ENCODE results near the gene UCK2.

UCK2 gene

GRCh38 chr1:165853528-165854075 is 26.2 kb downstream of the UCK2 start:
- 100% methylated on average over 1 of the region's 2 CpGs for whole genome bisulfite sequencing (ENCODE audit: insufficient coverage)
- Histone ChIP-seq H3K27ac (ENCODE audit: insufficient read depth in 1 of 2, low read depth in 1 of 2, low read length in 2 of 2, poor library complexity in 1 of 2, severe bottlenecking in 2 of 2) (no peak overlapping the region), H3K9me3 (ENCODE audit: control extremely low read depth in 1 of 5, control insufficient read depth in 4 of 5, insufficient read depth in 2 of 5, low read depth in 1 of 5, low read length in 4 of 5) (no peaks in the 10 kb centered on the region), H3K27me3 (replicated peaks in 2 of 5; ENCODE audit: control insufficient read depth in 4 of 5, insufficient read depth in 5 of 5, low read length in 4 of 5) (no peaks in the 10 kb centered on the region), H3K36me3 (ENCODE audit: control insufficient read depth in 4 of 4, insufficient read depth in 4 of 4, low read length in 3 of 4) (peaks cover 0 to 2% (median 0%) of the 10 kb centered on the region in 4 experiments), H3K4me1 (ENCODE audit: control extremely low read depth in 1 of 4, control insufficient read depth in 4 of 4, insufficient read depth in 4 of 4, low read length in 3 of 4) (peaks cover 28 to 93% (median 46%) of the 10 kb centered on the region in 4 experiments), H3K4me3 (ENCODE audit: control insufficient read depth in 1 of 7, extremely low read depth in 1 of 7, insufficient read depth in 4 of 7, low read depth in 2 of 7, low read length in 6 of 7) (peak overlapping the region in 1 of 7 experiments; percentile 42)
- no peak for DNase-seq
- ChIA-PET POLR2A (no interaction called here), CTCF (no interaction called here)

- Histone ChIP-seq H3K4me3 (ENCODE audit: control insufficient read depth in 1 of 7, extremely low read depth in 1 of 7, insufficient read depth in 4 of 7, low read depth in 2 of 7, low read length in 6 of 7) (peak overlapping the region in 1 of 7 experiments; percentile 42), H3K9me3 (ENCODE audit: control extremely low read depth in 1 of 5, control insufficient read depth in 4 of 5, insufficient read depth in 2 of 5, low read depth in 1 of 5, low read length in 4 of 5) (no peaks in the 10 kb centered on the region), H3K4me1 (ENCODE audit: control extremely low read depth in 1 of 4, control insufficient read depth in 4 of 4, insufficient read depth in 4 of 4, low read length in 3 of 4) (peaks cover 26 to 91% (median 43%) of the 10 kb centered on the region in 4 experiments), H3K27ac (ENCODE audit: insufficient read depth in 1 of 2, low read depth in 1 of 2, low read length in 2 of 2, poor library complexity in 1 of 2, severe bottlenecking in 2 of 2) (no peak overlapping the region), H3K27me3 (replicated peaks in 2 of 5; ENCODE audit: control insufficient read depth in 4 of 5, insufficient read depth in 5 of 5, low read length in 4 of 5) (no peaks in the 10 kb centered on the region), H3K36me3 (ENCODE audit: control insufficient read depth in 4 of 4, insufficient read depth in 4 of 4, low read length in 3 of 4) (peaks cover 0 to 2% (median 0%) of the 10 kb centered on the region in 4 experiments)
- peak in 2 of 3 donors; percentile 66 to 71 for DNase-seq
- ChIA-PET POLR2A (no interaction called here), CTCF (interaction anchor here (1.0 to 1.4 kb wide), 2 partner anchors 17 to 30 kb away, joined by 3 read pairs; no protein-coding TSS in a partner anchor)
- WGBS (ENCODE audit: insufficient coverage), result 66% methylated on average over 3 of the region's 7 CpGs
These were observed 26.9 kb downstream of the UCK2 start for GRCh38 chr1:165854101-165854845.

GRCh38 chr1:165855010-165855838 is 27.8 kb downstream of the UCK2 start:
- 93% methylated on average over 5 of the region's 9 CpGs for whole genome bisulfite sequencing (ENCODE audit: insufficient coverage)
- Histone ChIP-seq H3K27me3 (replicated peaks in 2 of 5; ENCODE audit: control insufficient read depth in 4 of 5, insufficient read depth in 5 of 5, low read length in 4 of 5) (no peaks in the 10 kb centered on the region), H3K36me3 (ENCODE audit: control insufficient read depth in 4 of 4, insufficient read depth in 4 of 4, low read length in 3 of 4) (peaks cover 0 to 4% (median 1%) of the 10 kb centered on the region in 4 experiments), H3K9me3 (ENCODE audit: control extremely low read depth in 1 of 5, control insufficient read depth in 4 of 5, insufficient read depth in 2 of 5, low read depth in 1 of 5, low read length in 4 of 5) (no peaks in the 10 kb centered on the region), H3K4me3 (ENCODE audit: control insufficient read depth in 1 of 7, extremely low read depth in 1 of 7, insufficient read depth in 4 of 7, low read depth in 2 of 7, low read length in 6 of 7) (peak overlapping the region in 1 of 7 experiments; percentile 32), H3K27ac (ENCODE audit: insufficient read depth in 1 of 2, low read depth in 1 of 2, low read length in 2 of 2, poor library complexity in 1 of 2, severe bottlenecking in 2 of 2) (no peak overlapping the region), H3K4me1 (ENCODE audit: control extremely low read depth in 1 of 4, control insufficient read depth in 4 of 4, insufficient read depth in 4 of 4, low read length in 3 of 4) (peaks cover 25 to 83% (median 39%) of the 10 kb centered on the region in 4 experiments)
- ChIA-PET CTCF (interaction anchor here (1.0 to 1.4 kb wide), 2 partner anchors 16 to 29 kb away, joined by 3 read pairs; no protein-coding TSS in a partner anchor), POLR2A (no interaction called here)
- DNase-seq, result no peak

GRCh38 chr1:165856021-165856420 is 28.6 kb downstream of the UCK2 start:
- DNase-seq, result no peak
- Histone ChIP-seq H3K27ac (ENCODE audit: insufficient read depth in 1 of 2, low read depth in 1 of 2, low read length in 2 of 2, poor library complexity in 1 of 2, severe bottlenecking in 2 of 2) (no peak overlapping the region), H3K9me3 (ENCODE audit: control extremely low read depth in 1 of 5, control insufficient read depth in 4 of 5, insufficient read depth in 2 of 5, low read depth in 1 of 5, low read length in 4 of 5) (no peaks in the 10 kb centered on the region), H3K27me3 (replicated peaks in 2 of 5; ENCODE audit: control insufficient read depth in 4 of 5, insufficient read depth in 5 of 5, low read length in 4 of 5) (no peaks in the 10 kb centered on the region), H3K4me1 (ENCODE audit: control extremely low read depth in 1 of 4, control insufficient read depth in 4 of 4, insufficient read depth in 4 of 4, low read length in 3 of 4) (peaks cover 22 to 80% (median 37%) of the 10 kb centered on the region in 4 experiments), H3K36me3 (ENCODE audit: control insufficient read depth in 4 of 4, insufficient read depth in 4 of 4, low read length in 3 of 4) (peaks cover 0 to 4% (median 1%) of the 10 kb centered on the region in 4 experiments), H3K4me3 (ENCODE audit: control insufficient read depth in 1 of 7, extremely low read depth in 1 of 7, insufficient read depth in 4 of 7, low read depth in 2 of 7, low read length in 6 of 7) (no peak overlapping the region)
- WGBS (ENCODE audit: insufficient coverage), result 100% methylated on average over 1 of the region's 3 CpGs
- CTCF ChIA-PET, result interaction anchor here (0.6 to 1.6 kb wide), 2 partner anchors 29 to 211 kb away, joined by 3 to 4 read pairs; no protein-coding TSS in a partner anchor
- POLR2A ChIA-PET, result no interaction called here

- Histone ChIP-seq H3K4me1 (ENCODE audit: control extremely low read depth in 1 of 4, control insufficient read depth in 4 of 4, insufficient read depth in 4 of 4, low read length in 3 of 4) (peaks cover 16 to 74% (median 31%) of the 10 kb centered on the region in 4 experiments), H3K4me3 (ENCODE audit: control insufficient read depth in 1 of 7, extremely low read depth in 1 of 7, insufficient read depth in 4 of 7, low read depth in 2 of 7, low read length in 6 of 7) (no peak overlapping the region), H3K27ac (ENCODE audit: insufficient read depth in 1 of 2, low read depth in 1 of 2, low read length in 2 of 2, poor library complexity in 1 of 2, severe bottlenecking in 2 of 2) (no peak overlapping the region), H3K27me3 (replicated peaks in 2 of 5; ENCODE audit: control insufficient read depth in 4 of 5, insufficient read depth in 5 of 5, low read length in 4 of 5) (no peaks in the 10 kb centered on the region), H3K36me3 (ENCODE audit: control insufficient read depth in 4 of 4, insufficient read depth in 4 of 4, low read length in 3 of 4) (peaks cover 0 to 4% (median 1%) of the 10 kb centered on the region in 4 experiments), H3K9me3 (ENCODE audit: control extremely low read depth in 1 of 5, control insufficient read depth in 4 of 5, insufficient read depth in 2 of 5, low read depth in 1 of 5, low read length in 4 of 5) (no peaks in the 10 kb centered on the region)
- POLR2A ChIA-PET, result no interaction called here
- CTCF ChIA-PET, result interaction anchor here (0.6 to 1.6 kb wide), 4 partner anchors 28 to 212 kb away, joined by 3 to 4 read pairs (median 4); partner anchors contain the start of gene TMCO1
- DNase-seq, result no peak
- 100% methylated on average over 2 of the region's 3 CpGs for WGBS (ENCODE audit: insufficient coverage)
These were observed 29.2 kb downstream of the UCK2 start for GRCh38 chr1:165856606-165857005.

GRCh38 chr1:165857046-165857801 is 29.8 kb downstream of the UCK2 start:
- Histone ChIP-seq H3K9me3 (ENCODE audit: control extremely low read depth in 1 of 5, control insufficient read depth in 4 of 5, insufficient read depth in 2 of 5, low read depth in 1 of 5, low read length in 4 of 5) (no peaks in the 10 kb centered on the region), H3K27ac (ENCODE audit: insufficient read depth in 1 of 2, low read depth in 1 of 2, low read length in 2 of 2, poor library complexity in 1 of 2, severe bottlenecking in 2 of 2) (no peak overlapping the region), H3K4me3 (ENCODE audit: control insufficient read depth in 1 of 7, extremely low read depth in 1 of 7, insufficient read depth in 4 of 7, low read depth in 2 of 7, low read length in 6 of 7) (no peak overlapping the region), H3K4me1 (ENCODE audit: control extremely low read depth in 1 of 4, control insufficient read depth in 4 of 4, insufficient read depth in 4 of 4, low read length in 3 of 4) (peaks cover 15 to 69% (median 30%) of the 10 kb centered on the region in 4 experiments), H3K27me3 (replicated peaks in 2 of 5; ENCODE audit: control insufficient read depth in 4 of 5, insufficient read depth in 5 of 5, low read length in 4 of 5) (no peaks in the 10 kb centered on the region), H3K36me3 (ENCODE audit: control insufficient read depth in 4 of 4, insufficient read depth in 4 of 4, low read length in 3 of 4) (peaks cover 0 to 4% (median 1%) of the 10 kb centered on the region in 4 experiments)
- ChIA-PET CTCF (interaction anchor here (1.1 to 1.6 kb wide), 3 partner anchors 28 to 88 kb away, joined by 3 to 4 read pairs (median 4); partner anchors contain the start of gene TMCO1), POLR2A (no interaction called here)
- 93% methylated on average over 7 of the region's 8 CpGs for WGBS (ENCODE audit: insufficient coverage)
- peak in 2 of 3 donors; percentile 53 to 56 for DNase-seq

Data from common myeloid progenitor, CD34-positive (primary cell).